Activated CD8-positive, alpha-beta memory T cell treated with anti-CD3 and anti-CD28 coated beads, Interleukin-2, amount 10 ng/mL, durations not matched to agents 7 days and 5 days (primary cell): ENCODE results near the gene YTHDC2. TPM values are rescaled to one million over a fixed set of nuclear protein-coding genes. Genes with fewer than 3 reads are reported as not detected.

Source experiments
- ATAC-seq: fragments of 150-1000 bp; cut with Tn5 transposase; one replicate; pipeline ENCODE4 v1.10.0; 2021; ENCODE audit warnings: moderate library complexity
- CTCF ChIA-PET: fragments of 350-600 bp; sonication (Branson Sonifier 250); formaldehyde crosslinking; loops from one replicate; lab custom pipeline; 2021; ENCODE audit warnings: antibody characterized with exemption; lab: Charles Lee
- DNase-seq: peaks from one replicate; pipeline ENCODE4 v3.0.0-alpha.2; 2020
- H3K27ac Mint-ChIP-seq: one replicate; pipeline ENCODE4 v1.8.0; 2021; ENCODE audit warnings: mild to moderate bottlenecking, mixed read lengths
- H3K27me3 Mint-ChIP-seq: one replicate; pipeline ENCODE4 v1.8.0; 2021; ENCODE audit warnings: mixed read lengths
- H3K36me3 Mint-ChIP-seq: one replicate; pipeline ENCODE4 v1.8.0; 2021; ENCODE audit warnings: mild to moderate bottlenecking, mixed read lengths
- H3K4me1 Mint-ChIP-seq: one replicate; pipeline ENCODE4 v1.8.0; 2021; ENCODE audit warnings: mixed read lengths
- H3K4me3 Mint-ChIP-seq: one replicate; pipeline ENCODE4 v1.8.0; 2021; ENCODE audit warnings: mild to moderate bottlenecking, moderate library complexity, mixed read lengths
- H3K9me3 Mint-ChIP-seq: one replicate; pipeline ENCODE4 v1.8.0; 2022; ENCODE audit warnings: low read depth, mixed read lengths
- total RNA-seq, 2 experiments: library from RNA; stranded (reverse); gene quantifications; one replicate each; pipeline ENCODE4 v1.2.3, GENCODE V29; 2021

YTHDC2 gene
- total RNA-seq, result 10 to 100 TPM; 27.6 to 32.8 TPM

- CTCF ChIA-PET, result interaction anchor here (1.0 to 4.4 kb wide), 10 partner anchors 8 to 518 kb away, joined by 3 to 42 read pairs (median 5); no protein-coding TSS in a partner anchor
- DNase-seq, result peak; percentile 91
- peak within 1 kb of the TSS; percentile 85 for H3K4me3 Mint-ChIP-seq
- H3K36me3 Mint-ChIP-seq, result peaks cover 22% of the 10 kb centered on the region
- H3K27me3 Mint-ChIP-seq, result peaks cover 22% of the 10 kb centered on the region
- peak within 1 kb of the TSS; percentile 84 for H3K27ac Mint-ChIP-seq
- H3K9me3 Mint-ChIP-seq, result no peaks in the 10 kb centered on the region
- H3K4me1 Mint-ChIP-seq, result peaks cover 32% of the 10 kb centered on the region
- ATAC-seq, result peak; percentile 97
Measured at GRCh38 chr5:113513384-113514288, at the start of gene YTHDC2. YTHDC2 (plus strand) TSS chr5:113513694; CDS start chr5:113513896, 202 bp downstream.

- Mint-ChIP-seq H3K27ac (no peak overlapping the region), H3K36me3 (no peaks in the 10 kb centered on the region), H3K9me3 (no peaks in the 10 kb centered on the region), H3K4me3 (no peak overlapping the region), H3K4me1 (no peaks in the 10 kb centered on the region), H3K27me3 (peaks cover 49% of the 10 kb centered on the region)
- CTCF ChIA-PET, result interaction anchor here (0.6 kb wide), 1 partner anchor 777 kb away, joined by 4 read pairs; no protein-coding TSS in a partner anchor
- ATAC-seq, result no peak
- DNase-seq, result no peak
Measured at GRCh38 chr5:113474100-113474728, 39.3 kb upstream of the YTHDC2 start.

GRCh38 chr5:113478691-113479090 lies 34.8 kb upstream of the YTHDC2 start:
- Mint-ChIP-seq H3K9me3 (no peaks in the 10 kb centered on the region), H3K27me3 (peaks cover 59% of the 10 kb centered on the region), H3K4me1 (no peaks in the 10 kb centered on the region), H3K36me3 (no peaks in the 10 kb centered on the region), H3K4me3 (no peak overlapping the region), H3K27ac (no peak overlapping the region)
- CTCF ChIA-PET, result interaction anchor here (0.7 kb wide), 1 partner anchor 101 kb away, joined by 3 read pairs; no protein-coding TSS in a partner anchor
- no peak for ATAC-seq
- no peak for DNase-seq

GRCh38 chr5:113480243-113480642 lies 33.3 kb upstream of the YTHDC2 start:
- Mint-ChIP-seq H3K27me3 (peaks cover 63% of the 10 kb centered on the region), H3K4me1 (no peaks in the 10 kb centered on the region), H3K4me3 (no peak overlapping the region), H3K27ac (no peak overlapping the region), H3K36me3 (no peaks in the 10 kb centered on the region), H3K9me3 (no peaks in the 10 kb centered on the region)
- DNase-seq (no peak), ATAC-seq (no peak)
- CTCF ChIA-PET, result no interaction called here

- peak; percentile 18 for ATAC-seq
- Mint-ChIP-seq H3K4me1 (peaks cover 23% of the 10 kb centered on the region), H3K27ac (no peak overlapping the region), H3K4me3 (peak overlapping the region; percentile 68), H3K27me3 (peaks cover 79% of the 10 kb centered on the region), H3K36me3 (peaks cover 15% of the 10 kb centered on the region), H3K9me3 (peaks cover 12% of the 10 kb centered on the region)
- CTCF ChIA-PET, result interaction anchor here (0.7 to 2.1 kb wide), 3 partner anchors 23 to 150 kb away, joined by 3 to 10 read pairs (median 7); no protein-coding TSS in a partner anchor
- no peak for DNase-seq
Measured at GRCh38 chr5:113487416-113487780, 26.1 kb upstream of the YTHDC2 start.

GRCh38 chr5:113487781-113488644 lies 25.5 kb upstream of the YTHDC2 start, which contains the start of gene MCC:
MCC (minus strand) TSS chr5:113488453.
- Mint-ChIP-seq H3K4me3 (peak within 1 kb of the TSS; percentile 68), H3K9me3 (peaks cover 12% of the 10 kb centered on the region), H3K27me3 (peaks cover 80% of the 10 kb centered on the region), H3K4me1 (peaks cover 23% of the 10 kb centered on the region), H3K36me3 (peaks cover 15% of the 10 kb centered on the region), H3K27ac (no peak within 1 kb of the TSS)
- DNase-seq, result peak; percentile 46
- peak; percentile 62 for ATAC-seq
- CTCF ChIA-PET, result interaction anchor here (0.7 to 2.1 kb wide), 3 partner anchors 24 to 151 kb away, joined by 3 to 10 read pairs (median 3); no protein-coding TSS in a partner anchor

- H3K27me3 Mint-ChIP-seq, result peaks cover 81% of the 10 kb centered on the region
- CTCF ChIA-PET, result interaction anchor here (0.9 to 2.1 kb wide), 2 partner anchors 23 to 109 kb away, joined by 3 to 10 read pairs; no protein-coding TSS in a partner anchor
- H3K9me3 Mint-ChIP-seq, result peaks cover 12% of the 10 kb centered on the region
- DNase-seq (no peak), ATAC-seq (no peak)
- H3K36me3 Mint-ChIP-seq, result peaks cover 15% of the 10 kb centered on the region
- no peak overlapping the region for H3K27ac Mint-ChIP-seq
- peaks cover 23% of the 10 kb centered on the region for H3K4me1 Mint-ChIP-seq
- peak overlapping the region; percentile 68 for H3K4me3 Mint-ChIP-seq
Measured at GRCh38 chr5:113488645-113489184, 24.8 kb upstream of the YTHDC2 start.

GRCh38 chr5:113489299-113489698 lies 24.2 kb upstream of the YTHDC2 start:
- peaks cover 15% of the 10 kb centered on the region for H3K36me3 Mint-ChIP-seq
- peaks cover 23% of the 10 kb centered on the region for H3K4me1 Mint-ChIP-seq
- ATAC-seq (peak; percentile 68), DNase-seq (peak; percentile 48)
- no peak overlapping the region for H3K27ac Mint-ChIP-seq
- peaks cover 12% of the 10 kb centered on the region for H3K9me3 Mint-ChIP-seq
- CTCF ChIA-PET, result interaction anchor here (2.1 kb wide), 1 partner anchor 110 kb away, joined by 10 read pairs; no protein-coding TSS in a partner anchor
- no peak overlapping the region for H3K4me3 Mint-ChIP-seq
- H3K27me3 Mint-ChIP-seq, result peaks cover 80% of the 10 kb centered on the region

- Mint-ChIP-seq H3K27me3 (peaks cover 79% of the 10 kb centered on the region), H3K27ac (no peak overlapping the region), H3K9me3 (peaks cover 12% of the 10 kb centered on the region), H3K36me3 (peaks cover 15% of the 10 kb centered on the region), H3K4me3 (no peak overlapping the region), H3K4me1 (peaks cover 23% of the 10 kb centered on the region)
- no peak for DNase-seq
- CTCF ChIA-PET, result no interaction called here
- no peak for ATAC-seq
Measured at GRCh38 chr5:113490317-113490716, 23.2 kb upstream of the YTHDC2 start.

- peaks cover 15% of the 10 kb centered on the region for H3K36me3 Mint-ChIP-seq
- H3K27ac Mint-ChIP-seq, result no peak overlapping the region
- CTCF ChIA-PET, result no interaction called here
- H3K4me1 Mint-ChIP-seq, result peaks cover 23% of the 10 kb centered on the region
- ATAC-seq, result no peak
- no peak for DNase-seq
- H3K4me3 Mint-ChIP-seq, result no peak overlapping the region
- peaks cover 12% of the 10 kb centered on the region for H3K9me3 Mint-ChIP-seq
- peaks cover 79% of the 10 kb centered on the region for H3K27me3 Mint-ChIP-seq
Measured at GRCh38 chr5:113491022-113491421, 22.5 kb upstream of the YTHDC2 start.

GRCh38 chr5:113493446-113493845 lies 20.0 kb upstream of the YTHDC2 start:
- peaks cover 15% of the 10 kb centered on the region for H3K36me3 Mint-ChIP-seq
- CTCF ChIA-PET, result interaction anchor here (1.2 kb wide), 1 partner anchor 9 kb away, joined by 3 read pairs; no protein-coding TSS in a partner anchor
- ATAC-seq (no peak), DNase-seq (no peak)
- H3K4me1 Mint-ChIP-seq, result peaks cover 13% of the 10 kb centered on the region
- H3K9me3 Mint-ChIP-seq, result peaks cover 12% of the 10 kb centered on the region
- no peak overlapping the region for H3K4me3 Mint-ChIP-seq
- no peak overlapping the region for H3K27ac Mint-ChIP-seq
- peaks cover 74% of the 10 kb centered on the region for H3K27me3 Mint-ChIP-seq

GRCh38 chr5:113495422-113495841 lies 18.1 kb upstream of the YTHDC2 start:
- CTCF ChIA-PET, result no interaction called here
- Mint-ChIP-seq H3K27ac (no peak overlapping the region), H3K36me3 (peaks cover 18% of the 10 kb centered on the region), H3K4me1 (no peaks in the 10 kb centered on the region), H3K4me3 (no peak overlapping the region), H3K27me3 (peaks cover 74% of the 10 kb centered on the region), H3K9me3 (peaks cover 11% of the 10 kb centered on the region)
- ATAC-seq (no peak), DNase-seq (no peak)
